Measurements from ENCODE around the gene TTC3. TPM values are rescaled to one million over a fixed set of nuclear protein-coding genes. Genes with fewer than 3 reads are reported as not detected.
A peak's percentile ranks its signal among the peaks of the same experiment; 100 is the strongest.
"Not testable (repeated sequence)": the region's sequence is repeated elsewhere in the genome, so short reads cannot be mapped to it uniquely, and the experiment has no call there.

The TTC3 gene
- total RNA-seq, 1 donor from 2014 or later: 223 TPM

DNA sequence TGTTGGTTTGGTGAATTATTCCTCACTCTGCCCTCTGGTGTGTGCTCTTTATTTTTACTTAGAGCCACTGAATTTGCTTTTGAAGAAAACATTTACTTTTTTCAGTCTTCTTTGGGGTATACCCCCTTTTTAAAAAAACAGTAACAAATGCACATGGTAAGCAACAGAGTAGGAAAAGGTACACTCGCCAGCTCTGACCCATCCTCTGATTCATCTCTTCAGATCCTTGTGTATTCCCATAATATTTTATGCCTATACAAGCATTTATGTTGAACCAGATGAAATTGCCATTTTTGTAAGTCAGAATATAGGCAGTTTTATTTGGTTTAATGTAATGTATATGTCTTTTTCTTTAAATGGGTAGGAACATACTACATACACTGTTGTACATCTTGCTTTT is 28.3 kb downstream of the TTC3 start:
- H2AFZ ChIP-seq (ENCODE audit: low read depth, low read length): no peak overlapping the region

DNA sequence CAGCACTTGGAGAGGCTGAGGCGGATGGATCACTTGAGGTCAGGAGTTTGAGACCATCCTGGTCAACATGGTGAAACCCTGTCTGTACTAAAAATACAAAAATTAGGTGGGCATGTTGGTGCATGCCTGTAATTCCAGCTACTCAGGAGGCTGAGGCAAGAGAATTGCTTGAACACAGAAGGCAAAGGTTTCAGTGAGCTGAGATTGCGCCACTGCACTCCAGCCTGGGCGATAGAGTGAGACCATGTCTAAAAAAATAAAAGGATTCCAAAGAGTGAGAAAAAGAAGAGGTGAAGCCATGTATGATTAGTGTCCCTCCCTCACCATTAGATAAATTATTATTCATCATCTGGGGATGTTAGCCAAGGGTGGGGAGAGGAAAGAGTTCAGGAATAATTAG is 29.7 kb downstream of the TTC3 start:
- peaks cover 56% of the 10 kb centered on the region for H4K20me1 ChIP-seq (ENCODE audit: insufficient read depth, low read length)
- not testable (repeated sequence) for H3K9me3 Mint-ChIP-seq (ENCODE audit: unreplicated experiment); H3K4me2 ChIP-seq (ENCODE audit: low read length); H3K27me3 ChIP-seq (ENCODE audit: insufficient read depth, low read length); H3K27me3 Mint-ChIP-seq (ENCODE audit: low read depth, unreplicated experiment); H2AFZ ChIP-seq (ENCODE audit: low read depth, low read length); H3K4me1 ChIP-seq (ENCODE audit: insufficient read depth, low read length); H3K4me3 ChIP-seq (ENCODE audit: insufficient read depth, low read depth, low read length); H3K4me3 Mint-ChIP-seq (ENCODE audit: unreplicated experiment); H3K9me3 ChIP-seq (ENCODE audit: insufficient read depth, low read depth, low read length); H3K9ac ChIP-seq (ENCODE audit: low read length); FAIRE-seq; DNase-seq (ENCODE audit: low read depth); H3K27ac ChIP-seq (ENCODE audit: low read depth, low read length)
- peaks cover 42% of the 10 kb centered on the region for H3K4me1 Mint-ChIP-seq (ENCODE audit: low read depth, unreplicated experiment)
- peaks cover 56% of the 10 kb centered on the region for H3K79me2 ChIP-seq (ENCODE audit: insufficient read depth, low read length)
- H3K36me3 ChIP-seq (ENCODE audit: insufficient read depth, low read length): peaks cover 25% of the 10 kb centered on the region
- peaks cover 32% of the 10 kb centered on the region for H3K36me3 Mint-ChIP-seq (ENCODE audit: low read depth, unreplicated experiment)
- H3K27ac Mint-ChIP-seq (ENCODE audit: unreplicated experiment): peak overlapping the region; percentile 60

More for the DNA sequence above, 28.3 kb downstream of the TTC3 start:
- Histone ChIP-seq H3K4me2 (ENCODE audit: low read length) (no peak overlapping the region), H3K79me2 (ENCODE audit: insufficient read depth, low read length) (peaks cover 43% of the 10 kb centered on the region), H4K20me1 (ENCODE audit: insufficient read depth, low read length) (peaks cover 54% of the 10 kb centered on the region), H3K4me1 (ENCODE audit: insufficient read depth, low read length) (no peaks in the 10 kb centered on the region), H3K36me3 (ENCODE audit: insufficient read depth, low read length) (peaks cover 30% of the 10 kb centered on the region), H3K9me3 (ENCODE audit: insufficient read depth, low read depth, low read length) (no peaks in the 10 kb centered on the region), H3K27me3 (ENCODE audit: insufficient read depth, low read length) (no peaks in the 10 kb centered on the region), H3K4me3 (ENCODE audit: insufficient read depth, low read depth, low read length) (no peak overlapping the region), H3K27ac (ENCODE audit: low read depth, low read length) (no peak overlapping the region), H3K9ac (ENCODE audit: low read length) (no peak overlapping the region)
- TF ChIP-seq, protein P1, sequence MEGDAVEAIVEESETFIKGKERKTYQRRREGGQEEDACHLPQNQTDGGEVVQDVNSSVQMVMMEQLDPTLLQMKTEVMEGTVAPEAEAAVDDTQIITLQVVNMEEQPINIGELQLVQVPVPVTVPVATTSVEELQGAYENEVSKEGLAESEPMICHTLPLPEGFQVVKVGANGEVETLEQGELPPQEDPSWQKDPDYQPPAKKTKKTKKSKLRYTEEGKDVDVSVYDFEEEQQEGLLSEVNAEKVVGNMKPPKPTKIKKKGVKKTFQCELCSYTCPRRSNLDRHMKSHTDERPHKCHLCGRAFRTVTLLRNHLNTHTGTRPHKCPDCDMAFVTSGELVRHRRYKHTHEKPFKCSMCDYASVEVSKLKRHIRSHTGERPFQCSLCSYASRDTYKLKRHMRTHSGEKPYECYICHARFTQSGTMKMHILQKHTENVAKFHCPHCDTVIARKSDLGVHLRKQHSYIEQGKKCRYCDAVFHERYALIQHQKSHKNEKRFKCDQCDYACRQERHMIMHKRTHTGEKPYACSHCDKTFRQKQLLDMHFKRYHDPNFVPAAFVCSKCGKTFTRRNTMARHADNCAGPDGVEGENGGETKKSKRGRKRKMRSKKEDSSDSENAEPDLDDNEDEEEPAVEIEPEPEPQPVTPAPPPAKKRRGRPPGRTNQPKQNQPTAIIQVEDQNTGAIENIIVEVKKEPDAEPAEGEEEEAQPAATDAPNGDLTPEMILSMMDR (IDR thresholded peaks at IDR 0.05; ENCODE audit: insufficient read depth, low read depth, low read length): no peak
- no peak for TF ChIP-seq EZH2 (IDR thresholded peaks at IDR 0.05; ENCODE audit: insufficient read depth, low read length)
- peaks cover 35% of the 10 kb centered on the region for H3K36me3 Mint-ChIP-seq (ENCODE audit: low read depth, unreplicated experiment)
- peak overlapping the region; percentile 62 for H3K27ac Mint-ChIP-seq (ENCODE audit: unreplicated experiment)
- H3K27me3 Mint-ChIP-seq (ENCODE audit: low read depth, unreplicated experiment): no peaks in the 10 kb centered on the region
- FAIRE-seq (peak; percentile 39), DNase-seq (ENCODE audit: low read depth) (no peak)
- H3K9me3 Mint-ChIP-seq (ENCODE audit: unreplicated experiment): peaks cover 3% of the 10 kb centered on the region
- peaks cover 40% of the 10 kb centered on the region for H3K4me1 Mint-ChIP-seq (ENCODE audit: low read depth, unreplicated experiment)
- H3K4me3 Mint-ChIP-seq (ENCODE audit: unreplicated experiment): no peak overlapping the region

GRCh38 chr21:37106998-37107397 is 33.9 kb downstream of the TTC3 start:
- H3K27me3 Mint-ChIP-seq (ENCODE audit: low read depth, unreplicated experiment): no peaks in the 10 kb centered on the region

GRCh38 chr21:37111029-37111428 is 38.0 kb downstream of the TTC3 start:
- not testable (repeated sequence) for H3K27me3 Mint-ChIP-seq (ENCODE audit: low read depth, unreplicated experiment); FAIRE-seq
- peaks cover 15% of the 10 kb centered on the region for H3K9me3 Mint-ChIP-seq (ENCODE audit: unreplicated experiment)

More at GRCh38 chr21:37106998-37107397, 33.9 kb downstream of the TTC3 start:
- H3K36me3 ChIP-seq (ENCODE audit: insufficient read depth, low read length): peaks cover 8% of the 10 kb centered on the region
- H3K4me2 ChIP-seq (ENCODE audit: low read length): no peak overlapping the region
- no peaks in the 10 kb centered on the region for H3K27me3 ChIP-seq (ENCODE audit: insufficient read depth, low read length)
- Mint-ChIP-seq H3K27ac (ENCODE audit: unreplicated experiment) (no peak overlapping the region), H3K36me3 (ENCODE audit: low read depth, unreplicated experiment) (peaks cover 48% of the 10 kb centered on the region), H3K4me3 (ENCODE audit: unreplicated experiment) (no peak overlapping the region), H3K9me3 (ENCODE audit: unreplicated experiment) (peaks cover 15% of the 10 kb centered on the region), H3K4me1 (ENCODE audit: low read depth, unreplicated experiment) (peaks cover 31% of the 10 kb centered on the region)
- H3K27ac ChIP-seq (ENCODE audit: low read depth, low read length): no peak overlapping the region
- DNase-seq (ENCODE audit: low read depth) (no peak), FAIRE-seq (no peak)
- TF ChIP-seq, protein P1 (IDR thresholded peaks at IDR 0.05; ENCODE audit: insufficient read depth, low read depth, low read length): no peak
- no peak for TF ChIP-seq EZH2 (IDR thresholded peaks at IDR 0.05; ENCODE audit: insufficient read depth, low read length)
- peaks cover 47% of the 10 kb centered on the region for H4K20me1 ChIP-seq (ENCODE audit: insufficient read depth, low read length)
- H3K79me2 ChIP-seq (ENCODE audit: insufficient read depth, low read length): peaks cover 56% of the 10 kb centered on the region
- H2AFZ ChIP-seq (ENCODE audit: low read depth, low read length): no peak overlapping the region
- H3K9me3 ChIP-seq (ENCODE audit: insufficient read depth, low read depth, low read length): no peaks in the 10 kb centered on the region
- H3K4me3 ChIP-seq (ENCODE audit: insufficient read depth, low read depth, low read length): no peak overlapping the region
- H3K4me1 ChIP-seq (ENCODE audit: insufficient read depth, low read length): no peaks in the 10 kb centered on the region
- H3K9ac ChIP-seq (ENCODE audit: low read length): no peak overlapping the region

GRCh38 chr21:37114301-37114700 is 41.2 kb downstream of the TTC3 start:
- peaks cover 18% of the 10 kb centered on the region for H3K4me1 Mint-ChIP-seq (ENCODE audit: low read depth, unreplicated experiment)
- not testable (repeated sequence) for H3K4me3 Mint-ChIP-seq (ENCODE audit: unreplicated experiment); H3K27me3 ChIP-seq (ENCODE audit: insufficient read depth, low read length); H3K27me3 Mint-ChIP-seq (ENCODE audit: low read depth, unreplicated experiment); FAIRE-seq; H3K27ac ChIP-seq (ENCODE audit: low read depth, low read length); H3K9me3 ChIP-seq (ENCODE audit: insufficient read depth, low read depth, low read length); H3K4me1 ChIP-seq (ENCODE audit: insufficient read depth, low read length); DNase-seq (ENCODE audit: low read depth); H2AFZ ChIP-seq (ENCODE audit: low read depth, low read length); H3K36me3 ChIP-seq (ENCODE audit: insufficient read depth, low read length); H3K4me2 ChIP-seq (ENCODE audit: low read length); H3K4me3 ChIP-seq (ENCODE audit: insufficient read depth, low read depth, low read length); H3K9ac ChIP-seq (ENCODE audit: low read length); H3K27ac Mint-ChIP-seq (ENCODE audit: unreplicated experiment)
- H3K36me3 Mint-ChIP-seq (ENCODE audit: low read depth, unreplicated experiment): peaks cover 35% of the 10 kb centered on the region
- H3K9me3 Mint-ChIP-seq (ENCODE audit: unreplicated experiment): peaks cover 10% of the 10 kb centered on the region
- Histone ChIP-seq H4K20me1 (ENCODE audit: insufficient read depth, low read length) (peaks cover 27% of the 10 kb centered on the region), H3K79me2 (ENCODE audit: insufficient read depth, low read length) (peaks cover 12% of the 10 kb centered on the region)

More at GRCh38 chr21:37111029-37111428, 38.0 kb downstream of the TTC3 start:
- H3K27ac Mint-ChIP-seq (ENCODE audit: unreplicated experiment); H3K4me3 Mint-ChIP-seq (ENCODE audit: unreplicated experiment); H3K27me3 ChIP-seq (ENCODE audit: insufficient read depth, low read length); H3K4me2 ChIP-seq (ENCODE audit: low read length); H2AFZ ChIP-seq (ENCODE audit: low read depth, low read length); H3K4me3 ChIP-seq (ENCODE audit: insufficient read depth, low read depth, low read length); DNase-seq (ENCODE audit: low read depth); H3K27ac ChIP-seq (ENCODE audit: low read depth, low read length); H3K9me3 ChIP-seq (ENCODE audit: insufficient read depth, low read depth, low read length); H3K4me1 ChIP-seq (ENCODE audit: insufficient read depth, low read length); H3K4me1 Mint-ChIP-seq (ENCODE audit: low read depth, unreplicated experiment); H3K9ac ChIP-seq (ENCODE audit: low read length): not testable (repeated sequence)
- peaks cover 17% of the 10 kb centered on the region for H3K79me2 ChIP-seq (ENCODE audit: insufficient read depth, low read length)
- peaks cover 26% of the 10 kb centered on the region for H4K20me1 ChIP-seq (ENCODE audit: insufficient read depth, low read length)
- H3K36me3 Mint-ChIP-seq (ENCODE audit: low read depth, unreplicated experiment): peaks cover 41% of the 10 kb centered on the region
- peaks cover 12% of the 10 kb centered on the region for H3K36me3 ChIP-seq (ENCODE audit: insufficient read depth, low read length)
